ENCODE data around the gene BABAM2. TPM values are rescaled to one million over a fixed set of nuclear protein-coding genes. Genes with fewer than 3 reads are reported as not detected.

The BABAM2 gene
- total and polyA plus RNA-seq, 9 of the 15 experiments (the other 6 are each of a cell fraction or from before 2014, with no cell fraction given): 10.9 to 37.4 (median 25.6) TPM

DNA sequence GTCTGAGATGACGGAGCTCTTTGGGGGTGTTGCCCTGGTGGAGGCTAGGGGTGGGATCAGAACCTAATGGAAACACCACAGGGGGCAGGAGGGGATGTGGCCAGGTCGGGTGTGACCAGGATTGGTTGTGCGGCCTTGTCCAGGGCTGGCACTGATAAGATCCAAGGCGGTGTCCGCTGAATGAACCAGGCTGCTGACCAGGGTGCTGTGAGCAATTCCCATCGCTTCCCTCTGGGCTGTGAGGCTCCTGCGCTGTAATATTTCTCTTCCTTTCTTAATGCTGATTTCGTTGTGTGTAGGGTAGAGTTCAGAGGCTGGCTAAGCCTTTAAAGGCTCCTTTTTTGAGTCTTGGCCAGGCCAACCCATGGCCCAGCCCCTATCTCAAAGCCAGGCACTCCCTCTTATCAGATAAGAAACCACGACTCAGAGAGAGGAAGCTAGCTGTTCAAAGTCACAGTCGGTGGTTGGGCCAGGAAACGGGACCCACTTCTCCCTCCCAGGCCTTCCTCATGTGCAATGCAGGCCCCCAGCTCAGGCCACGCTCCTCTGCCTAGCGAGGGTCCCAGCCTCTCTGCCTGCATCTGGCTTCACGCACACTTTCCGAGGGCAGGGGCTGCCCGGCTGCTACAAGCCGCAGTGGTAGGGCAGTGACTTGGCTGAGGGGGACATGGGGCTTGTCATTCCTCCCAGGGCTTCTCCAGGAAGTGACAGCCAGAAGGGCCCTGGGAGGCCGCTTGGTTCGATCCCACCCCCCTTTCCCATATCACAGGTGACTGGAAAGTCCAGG is 476.2 kb downstream of the BABAM2 start (continued):
- TF ChIP-seq, protein P1, sequence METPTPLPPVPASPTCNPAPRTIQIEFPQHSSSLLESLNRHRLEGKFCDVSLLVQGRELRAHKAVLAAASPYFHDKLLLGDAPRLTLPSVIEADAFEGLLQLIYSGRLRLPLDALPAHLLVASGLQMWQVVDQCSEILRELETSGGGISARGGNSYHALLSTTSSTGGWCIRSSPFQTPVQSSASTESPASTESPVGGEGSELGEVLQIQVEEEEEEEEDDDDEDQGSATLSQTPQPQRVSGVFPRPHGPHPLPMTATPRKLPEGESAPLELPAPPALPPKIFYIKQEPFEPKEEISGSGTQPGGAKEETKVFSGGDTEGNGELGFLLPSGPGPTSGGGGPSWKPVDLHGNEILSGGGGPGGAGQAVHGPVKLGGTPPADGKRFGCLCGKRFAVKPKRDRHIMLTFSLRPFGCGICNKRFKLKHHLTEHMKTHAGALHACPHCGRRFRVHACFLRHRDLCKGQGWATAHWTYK (CRISPR knock-in tag; IDR thresholded peaks at IDR 0.05): peak; percentile 87
- TF ChIP-seq ZC3H11A (IDR thresholded peaks at IDR 0.05; ENCODE audit: low read depth, low read length) (no peak), CHD4 (IDR thresholded peaks at IDR 0.05; ENCODE audit: insufficient read depth, insufficient replicate concordance, low read depth, low read length, poor library complexity, severe bottlenecking) (no peak), POLR2A (conservative IDR thresholded peaks at IDR 0.05) (peak; percentile 77), ZNF785 (CRISPR knock-in tag; IDR thresholded peaks at IDR 0.05) (no peak), HNRNPL (IDR thresholded peaks at IDR 0.05; ENCODE audit: low read depth, low read length) (no peak), TOE1 (IDR thresholded peaks at IDR 0.05; ENCODE audit: borderline replicate concordance) (peak; percentile 40; the same call in 1 of the 2 replicates), TOE1 (CRISPR knock-in tag; IDR thresholded peaks at IDR 0.05; ENCODE audit: borderline replicate concordance, low read depth) (no peak), XRCC4 (IDR thresholded peaks at IDR 0.05; ENCODE audit: extremely low read depth, insufficient read depth, insufficient read length) (no peak), L3MBTL2 (IDR thresholded peaks at IDR 0.05) (peak; percentile 95), HMG20B (CRISPR knock-in tag; IDR thresholded peaks at IDR 0.05) (no peak), EGR1 (conservative IDR thresholded peaks at IDR 0.05) (no peak), HBP1 (CRISPR knock-in tag; IDR thresholded peaks at IDR 0.05) (peak; percentile 24; the same call in 1 of the 2 replicates), ZNF586 (CRISPR knock-in tag; conservative IDR thresholded peaks at IDR 0.05) (no peak)
- TF ChIP-seq, protein P2, sequence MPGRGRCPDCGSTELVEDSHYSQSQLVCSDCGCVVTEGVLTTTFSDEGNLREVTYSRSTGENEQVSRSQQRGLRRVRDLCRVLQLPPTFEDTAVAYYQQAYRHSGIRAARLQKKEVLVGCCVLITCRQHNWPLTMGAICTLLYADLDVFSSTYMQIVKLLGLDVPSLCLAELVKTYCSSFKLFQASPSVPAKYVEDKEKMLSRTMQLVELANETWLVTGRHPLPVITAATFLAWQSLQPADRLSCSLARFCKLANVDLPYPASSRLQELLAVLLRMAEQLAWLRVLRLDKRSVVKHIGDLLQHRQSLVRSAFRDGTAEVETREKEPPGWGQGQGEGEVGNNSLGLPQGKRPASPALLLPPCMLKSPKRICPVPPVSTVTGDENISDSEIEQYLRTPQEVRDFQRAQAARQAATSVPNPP (IDR thresholded peaks at IDR 0.05; ENCODE audit: borderline replicate concordance, insufficient read depth, insufficient read length): no peak
- TF ChIP-seq, protein P3, sequence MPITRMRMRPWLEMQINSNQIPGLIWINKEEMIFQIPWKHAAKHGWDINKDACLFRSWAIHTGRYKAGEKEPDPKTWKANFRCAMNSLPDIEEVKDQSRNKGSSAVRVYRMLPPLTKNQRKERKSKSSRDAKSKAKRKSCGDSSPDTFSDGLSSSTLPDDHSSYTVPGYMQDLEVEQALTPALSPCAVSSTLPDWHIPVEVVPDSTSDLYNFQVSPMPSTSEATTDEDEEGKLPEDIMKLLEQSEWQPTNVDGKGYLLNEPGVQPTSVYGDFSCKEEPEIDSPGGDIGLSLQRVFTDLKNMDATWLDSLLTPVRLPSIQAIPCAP (CRISPR knock-in tag; IDR thresholded peaks at IDR 0.05; ENCODE audit: borderline replicate concordance): no peak
- TF ChIP-seq, protein P4, sequence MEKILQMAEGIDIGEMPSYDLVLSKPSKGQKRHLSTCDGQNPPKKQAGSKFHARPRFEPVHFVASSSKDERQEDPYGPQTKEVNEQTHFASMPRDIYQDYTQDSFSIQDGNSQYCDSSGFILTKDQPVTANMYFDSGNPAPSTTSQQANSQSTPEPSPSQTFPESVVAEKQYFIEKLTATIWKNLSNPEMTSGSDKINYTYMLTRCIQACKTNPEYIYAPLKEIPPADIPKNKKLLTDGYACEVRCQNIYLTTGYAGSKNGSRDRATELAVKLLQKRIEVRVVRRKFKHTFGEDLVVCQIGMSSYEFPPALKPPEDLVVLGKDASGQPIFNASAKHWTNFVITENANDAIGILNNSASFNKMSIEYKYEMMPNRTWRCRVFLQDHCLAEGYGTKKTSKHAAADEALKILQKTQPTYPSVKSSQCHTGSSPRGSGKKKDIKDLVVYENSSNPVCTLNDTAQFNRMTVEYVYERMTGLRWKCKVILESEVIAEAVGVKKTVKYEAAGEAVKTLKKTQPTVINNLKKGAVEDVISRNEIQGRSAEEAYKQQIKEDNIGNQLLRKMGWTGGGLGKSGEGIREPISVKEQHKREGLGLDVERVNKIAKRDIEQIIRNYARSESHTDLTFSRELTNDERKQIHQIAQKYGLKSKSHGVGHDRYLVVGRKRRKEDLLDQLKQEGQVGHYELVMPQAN (IDR thresholded peaks at IDR 0.05; ENCODE audit: borderline replicate concordance): no peak
- TF ChIP-seq, protein P5, sequence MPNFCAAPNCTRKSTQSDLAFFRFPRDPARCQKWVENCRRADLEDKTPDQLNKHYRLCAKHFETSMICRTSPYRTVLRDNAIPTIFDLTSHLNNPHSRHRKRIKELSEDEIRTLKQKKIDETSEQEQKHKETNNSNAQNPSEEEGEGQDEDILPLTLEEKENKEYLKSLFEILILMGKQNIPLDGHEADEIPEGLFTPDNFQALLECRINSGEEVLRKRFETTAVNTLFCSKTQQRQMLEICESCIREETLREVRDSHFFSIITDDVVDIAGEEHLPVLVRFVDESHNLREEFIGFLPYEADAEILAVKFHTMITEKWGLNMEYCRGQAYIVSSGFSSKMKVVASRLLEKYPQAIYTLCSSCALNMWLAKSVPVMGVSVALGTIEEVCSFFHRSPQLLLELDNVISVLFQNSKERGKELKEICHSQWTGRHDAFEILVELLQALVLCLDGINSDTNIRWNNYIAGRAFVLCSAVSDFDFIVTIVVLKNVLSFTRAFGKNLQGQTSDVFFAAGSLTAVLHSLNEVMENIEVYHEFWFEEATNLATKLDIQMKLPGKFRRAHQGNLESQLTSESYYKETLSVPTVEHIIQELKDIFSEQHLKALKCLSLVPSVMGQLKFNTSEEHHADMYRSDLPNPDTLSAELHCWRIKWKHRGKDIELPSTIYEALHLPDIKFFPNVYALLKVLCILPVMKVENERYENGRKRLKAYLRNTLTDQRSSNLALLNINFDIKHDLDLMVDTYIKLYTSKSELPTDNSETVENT (CRISPR knock-in tag; IDR thresholded peaks at IDR 0.05): 0 out of 2 replicates have a peak, but pooled peaks have one; percentile 17
